Heart left ventricle (tissue), 13 donors: ENCODE results near the gene PRKCA.

ENCODE experiments used
- POLR2A ChIP-seq, 2 donors: fragments of 450-650 bp; IDR thresholded peaks; one replicate each; pipeline ENCODE4 v1.6.1; 2017; ENCODE audit warnings: antibody characterized with exemption in 2 of 2, mild to moderate bottlenecking in 2 of 2, moderate library complexity in 2 of 2
- TF ChIP-seq, protein P1 (sequence below), 12 donors: fragments of 200-600 bp; sonication (generic) in 4 of 12; IDR thresholded peaks; one replicate each; pipeline versions ENCODE4 v1.5.0 to v1.8.0; 2018 to 2022; ENCODE audit warnings: antibody characterized with exemption in 12 of 12, mild to moderate bottlenecking in 5 of 12
- donor health status: ischemic (EF 13 %, LVEDD 7.1; RV severe dilation, severe dysfunction).
- donor health status: DM: no; HTN: yes; CAD: no.
- donor health status: DM: no; HTN: no; CAD: no.
- donor health status: ischemic (EF 25% LVEDD 6.9; RV normal size, moderate dysfunction).
- donor health status: ischemic (EF 25% LVEDD 5.7; RV mildly dilated, moderate dysfunction).
- donor health status: ischemic (EF 35%, LVEDD 5.7; RV mildly dilated, moderate dysfunction).
- donor health status: nonischemic (EF 11% LVEDD 7.7; RV severe dilation, severe dysfunction).
- donor health status: DM: yes; HTN: yes; CAD: no.
- donor health status: PGD.
- donor health status: ischemic (EF 29% LVEDD 5.4; RV normal size, mild dysfunction).
- donor health status: nonischemic (EF 23%, LVEDD 6.1; RV moderate dilation, normal function).

DNA sequence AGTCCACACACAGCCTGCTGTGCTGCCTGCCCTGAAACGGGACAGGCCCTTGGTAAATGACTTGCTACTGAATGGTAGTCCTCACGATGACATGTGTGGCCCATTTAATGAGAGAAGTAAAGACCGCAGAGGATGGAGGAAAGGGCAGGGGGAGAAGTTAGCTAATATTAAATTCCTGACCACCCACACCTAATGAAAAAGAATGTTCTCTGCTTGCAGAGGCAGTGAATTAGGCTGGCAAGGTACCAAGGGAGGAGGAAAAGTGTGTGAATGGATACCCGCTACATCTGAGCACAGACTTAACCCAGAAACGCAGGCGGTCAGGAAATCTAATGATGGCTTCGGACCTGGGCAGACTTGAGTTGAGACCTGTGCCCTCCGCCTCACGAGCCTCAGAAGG lies 141.2 kb downstream of the PRKCA start:
- TF ChIP-seq, protein P1, sequence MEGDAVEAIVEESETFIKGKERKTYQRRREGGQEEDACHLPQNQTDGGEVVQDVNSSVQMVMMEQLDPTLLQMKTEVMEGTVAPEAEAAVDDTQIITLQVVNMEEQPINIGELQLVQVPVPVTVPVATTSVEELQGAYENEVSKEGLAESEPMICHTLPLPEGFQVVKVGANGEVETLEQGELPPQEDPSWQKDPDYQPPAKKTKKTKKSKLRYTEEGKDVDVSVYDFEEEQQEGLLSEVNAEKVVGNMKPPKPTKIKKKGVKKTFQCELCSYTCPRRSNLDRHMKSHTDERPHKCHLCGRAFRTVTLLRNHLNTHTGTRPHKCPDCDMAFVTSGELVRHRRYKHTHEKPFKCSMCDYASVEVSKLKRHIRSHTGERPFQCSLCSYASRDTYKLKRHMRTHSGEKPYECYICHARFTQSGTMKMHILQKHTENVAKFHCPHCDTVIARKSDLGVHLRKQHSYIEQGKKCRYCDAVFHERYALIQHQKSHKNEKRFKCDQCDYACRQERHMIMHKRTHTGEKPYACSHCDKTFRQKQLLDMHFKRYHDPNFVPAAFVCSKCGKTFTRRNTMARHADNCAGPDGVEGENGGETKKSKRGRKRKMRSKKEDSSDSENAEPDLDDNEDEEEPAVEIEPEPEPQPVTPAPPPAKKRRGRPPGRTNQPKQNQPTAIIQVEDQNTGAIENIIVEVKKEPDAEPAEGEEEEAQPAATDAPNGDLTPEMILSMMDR (IDR thresholded peaks at IDR 0.05), result no peak
- no peak for TF ChIP-seq POLR2A (IDR thresholded peaks at IDR 0.05)
